Panc1 (cell line): ENCODE measurements around the gene EHBP1. TPM values are rescaled to one million over a fixed set of nuclear protein-coding genes. Genes with fewer than 3 reads are reported as not detected.

ENCODE experiments used
- ATAC-seq: fragments of 200-7000 bp; cut with Tn5 transposase; 2 replicates; pipeline ENCODE4 v1.9.1; 2020; ENCODE audit warnings: mild to moderate bottlenecking, moderate library complexity
- BruUV-seq: library from RNA; stranded (reverse); fragments of 400-500 nt; replicated peaks from 2 replicates; lab custom pipeline; 2021; lab: Mats Ljungman, UMichigan
- CTCF ChIA-PET: fragments of 300-600 bp; sonication (Branson Sonifier 250); formaldehyde crosslinking; loops from one replicate; lab custom pipeline; 2022; ENCODE audit warnings: antibody characterized with exemption; lab: Charles Lee
- POLR2A ChIA-PET: fragments of 300-600 bp; sonication (Branson Sonifier 250); formaldehyde crosslinking; loops from one replicate; lab custom pipeline; 2022; ENCODE audit warnings: antibody characterized with exemption; lab: Charles Lee
- DNase-seq: peaks from one replicate; pipeline ENCODE4 v3.0.0-alpha.2; 2010; ENCODE audit warnings: low read depth, low spot score
- H3K27ac ChIP-seq: 2 replicates; pipeline ENCODE4 v1.5.1; 2011; ENCODE audit warnings: mild to moderate bottlenecking, low read length, inconsistent platforms
- H3K27me3 ChIP-seq: fragments of 200-500 bp; sonication (Bioruptor generic); 2 replicates; pipeline ENCODE4 v1.6.0; 2014; ENCODE audit warnings: low read length, inconsistent platforms; ENCODE audit not compliant: control insufficient read depth, insufficient read depth
- H3K36me3 ChIP-seq: fragments of 200-500 bp; sonication (Bioruptor generic); 2 replicates; pipeline ENCODE4 v1.5.1; 2014; ENCODE audit warnings: inconsistent platforms, mild to moderate bottlenecking, low read length, moderate library complexity; ENCODE audit not compliant: control insufficient read depth, insufficient read depth
- H3K4me1 ChIP-seq: 2 replicates; pipeline ENCODE4 v1.5.1; 2011; ENCODE audit warnings: inconsistent platforms, mild to moderate bottlenecking, low read length, moderate library complexity; ENCODE audit not compliant: control insufficient read depth, insufficient read depth
- H3K4me3 ChIP-seq, 2 experiments: 2 replicates each; pipeline ENCODE4 v1.5.1; 2011 to 2012; ENCODE audit warnings: low read depth in 2 of 2, low read length in 2 of 2, mild to moderate bottlenecking in 2 of 2, inconsistent platforms in 1 of 2, moderate library complexity in 1 of 2
- H3K9me3 ChIP-seq: fragments of 200-500 bp; sonication (Bioruptor generic); 2 replicates; pipeline ENCODE4 v1.5.1; 2014; ENCODE audit warnings: low read depth, mild to moderate bottlenecking, inconsistent platforms, low read length, moderate library complexity; ENCODE audit not compliant: control insufficient read depth, insufficient read depth
- POLR2AphosphoS5 ChIP-seq: IDR thresholded peaks from 2 replicates; pipeline ENCODE4 v1.6.1; 2012; ENCODE audit warnings: mild to moderate bottlenecking, low read depth, low read length, moderate library complexity
- SIN3A ChIP-seq: IDR thresholded peaks from 2 replicates; pipeline ENCODE4 v1.6.1; 2012; ENCODE audit warnings: low read depth, mild to moderate bottlenecking, low read length, moderate library complexity, borderline replicate concordance; ENCODE audit not compliant: insufficient read depth
- TCF7L2 ChIP-seq: IDR thresholded peaks from 2 replicates; pipeline ENCODE4 v1.6.1; 2011; ENCODE audit warnings: mild to moderate bottlenecking, low read depth, low read length, inconsistent platforms
- in situ Hi-C: cut with HindIII; loops from 2 replicates; pipeline ENCODE4 v1.10.0; 2016; ENCODE audit warnings: low sequenced_read_pairs, low pct_unique_long_range_greater_than_20kb
- intact Hi-C: fragments of 100-400 bp; cut with micrococcal nuclease; formaldehyde crosslinking; loops from one replicate; pipeline ENCODE4 v1.10.0; 2022; ENCODE audit not compliant: unreplicated experiment
- total RNA-seq: library from RNA; stranded (reverse); gene quantifications from one replicate; pipeline ENCODE4 v1.2.1, GENCODE V29; 2021; ENCODE audit not compliant: unreplicated experiment
- TF ChIP-seq, protein P1 (sequence below): fragments of 450-650 bp; IDR thresholded peaks from 2 replicates; pipeline ENCODE4 v1.5.1; 2017; ENCODE audit warnings: mild to moderate bottlenecking
- TF ChIP-seq, protein P2 (sequence below), 2 experiments: IDR thresholded peaks; 2 replicates each; pipeline ENCODE4 v1.6.1; 2011 to 2012; ENCODE audit warnings: low read depth in 2 of 2, control low read depth in 1 of 2, low read length in 1 of 2, mild to moderate bottlenecking in 1 of 2, moderate library complexity in 1 of 2; ENCODE audit not compliant: insufficient read depth in 1 of 2

EHBP1 gene
- total RNA-seq, 1 experiment from 2014 or later, result 46.1 TPM

DNA sequence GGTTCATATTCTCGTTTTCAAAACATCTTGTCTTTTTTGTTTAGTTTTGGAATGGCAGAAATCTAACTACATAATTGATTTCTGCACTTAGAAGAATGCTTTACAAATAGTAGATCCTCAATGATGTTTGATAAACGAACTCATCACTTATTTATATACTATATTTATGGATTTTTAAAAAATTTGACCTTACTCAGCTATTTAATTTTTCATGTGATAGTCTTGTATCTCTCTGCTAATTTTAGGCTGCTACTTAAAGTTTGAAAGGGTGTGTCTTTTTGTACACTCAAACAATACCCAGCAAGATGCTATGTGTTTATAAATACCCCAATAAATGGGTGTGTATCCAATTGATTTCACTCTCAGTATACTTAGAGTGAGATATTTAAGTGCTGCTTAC lies 86.9 kb downstream of the EHBP1 start:
- intact Hi-C loops (no loop called here), in situ Hi-C loops (no loop called here)
- CTCF ChIA-PET, result no interaction called here
- no peak for ATAC-seq
- peaks cover 15% of the 10 kb centered on the region; the same call in 1 of the 2 replicates for H3K4me1 ChIP-seq
- no TSS peak for BruUV-seq
- DNase-seq, result no peak
- POLR2A ChIA-PET, result no interaction called here
- no peak overlapping the region for H3K27ac ChIP-seq
- no peaks in the 10 kb centered on the region for H3K36me3 ChIP-seq
- H3K9me3 ChIP-seq, result no peaks in the 10 kb centered on the region
- TF ChIP-seq, protein P1, sequence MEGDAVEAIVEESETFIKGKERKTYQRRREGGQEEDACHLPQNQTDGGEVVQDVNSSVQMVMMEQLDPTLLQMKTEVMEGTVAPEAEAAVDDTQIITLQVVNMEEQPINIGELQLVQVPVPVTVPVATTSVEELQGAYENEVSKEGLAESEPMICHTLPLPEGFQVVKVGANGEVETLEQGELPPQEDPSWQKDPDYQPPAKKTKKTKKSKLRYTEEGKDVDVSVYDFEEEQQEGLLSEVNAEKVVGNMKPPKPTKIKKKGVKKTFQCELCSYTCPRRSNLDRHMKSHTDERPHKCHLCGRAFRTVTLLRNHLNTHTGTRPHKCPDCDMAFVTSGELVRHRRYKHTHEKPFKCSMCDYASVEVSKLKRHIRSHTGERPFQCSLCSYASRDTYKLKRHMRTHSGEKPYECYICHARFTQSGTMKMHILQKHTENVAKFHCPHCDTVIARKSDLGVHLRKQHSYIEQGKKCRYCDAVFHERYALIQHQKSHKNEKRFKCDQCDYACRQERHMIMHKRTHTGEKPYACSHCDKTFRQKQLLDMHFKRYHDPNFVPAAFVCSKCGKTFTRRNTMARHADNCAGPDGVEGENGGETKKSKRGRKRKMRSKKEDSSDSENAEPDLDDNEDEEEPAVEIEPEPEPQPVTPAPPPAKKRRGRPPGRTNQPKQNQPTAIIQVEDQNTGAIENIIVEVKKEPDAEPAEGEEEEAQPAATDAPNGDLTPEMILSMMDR, result no peak
- TF ChIP-seq, protein P2, sequence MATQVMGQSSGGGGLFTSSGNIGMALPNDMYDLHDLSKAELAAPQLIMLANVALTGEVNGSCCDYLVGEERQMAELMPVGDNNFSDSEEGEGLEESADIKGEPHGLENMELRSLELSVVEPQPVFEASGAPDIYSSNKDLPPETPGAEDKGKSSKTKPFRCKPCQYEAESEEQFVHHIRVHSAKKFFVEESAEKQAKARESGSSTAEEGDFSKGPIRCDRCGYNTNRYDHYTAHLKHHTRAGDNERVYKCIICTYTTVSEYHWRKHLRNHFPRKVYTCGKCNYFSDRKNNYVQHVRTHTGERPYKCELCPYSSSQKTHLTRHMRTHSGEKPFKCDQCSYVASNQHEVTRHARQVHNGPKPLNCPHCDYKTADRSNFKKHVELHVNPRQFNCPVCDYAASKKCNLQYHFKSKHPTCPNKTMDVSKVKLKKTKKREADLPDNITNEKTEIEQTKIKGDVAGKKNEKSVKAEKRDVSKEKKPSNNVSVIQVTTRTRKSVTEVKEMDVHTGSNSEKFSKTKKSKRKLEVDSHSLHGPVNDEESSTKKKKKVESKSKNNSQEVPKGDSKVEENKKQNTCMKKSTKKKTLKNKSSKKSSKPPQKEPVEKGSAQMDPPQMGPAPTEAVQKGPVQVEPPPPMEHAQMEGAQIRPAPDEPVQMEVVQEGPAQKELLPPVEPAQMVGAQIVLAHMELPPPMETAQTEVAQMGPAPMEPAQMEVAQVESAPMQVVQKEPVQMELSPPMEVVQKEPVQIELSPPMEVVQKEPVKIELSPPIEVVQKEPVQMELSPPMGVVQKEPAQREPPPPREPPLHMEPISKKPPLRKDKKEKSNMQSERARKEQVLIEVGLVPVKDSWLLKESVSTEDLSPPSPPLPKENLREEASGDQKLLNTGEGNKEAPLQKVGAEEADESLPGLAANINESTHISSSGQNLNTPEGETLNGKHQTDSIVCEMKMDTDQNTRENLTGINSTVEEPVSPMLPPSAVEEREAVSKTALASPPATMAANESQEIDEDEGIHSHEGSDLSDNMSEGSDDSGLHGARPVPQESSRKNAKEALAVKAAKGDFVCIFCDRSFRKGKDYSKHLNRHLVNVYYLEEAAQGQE (IDR thresholded peaks at IDR 0.05; ENCODE audit: insufficient read depth in 1 of 2, low read depth in 2 of 2, low read length in 1 of 2), result no peak
- no peak for TF ChIP-seq SIN3A
- no peak overlapping the region for H3K4me3 ChIP-seq
- H3K27me3 ChIP-seq, result no peaks in the 10 kb centered on the region

DNA sequence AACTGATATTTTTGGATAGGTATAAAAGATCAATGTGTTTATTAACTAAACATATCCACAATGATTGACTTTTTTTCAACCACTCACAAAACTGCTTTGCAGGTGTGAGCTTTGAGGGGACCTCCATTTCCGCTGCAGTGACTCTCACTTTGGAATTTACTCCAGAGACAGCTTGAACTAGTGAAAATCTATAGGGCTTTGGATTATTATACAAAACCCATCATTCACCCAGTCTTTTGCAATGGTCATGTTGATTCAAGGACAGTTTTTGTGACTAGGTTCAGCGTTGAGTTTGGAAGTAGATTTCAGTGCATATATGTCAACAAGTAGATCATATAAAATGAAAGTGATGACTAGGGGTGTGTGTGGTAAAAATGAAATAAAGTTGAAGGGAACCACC lies 87.7 kb downstream of the EHBP1 start:
- H3K27ac ChIP-seq, result no peak overlapping the region
- H3K4me3 ChIP-seq, result no peak overlapping the region
- no peaks in the 10 kb centered on the region for H3K36me3 ChIP-seq
- intact Hi-C loops (no loop called here), in situ Hi-C loops (no loop called here)
- no peaks in the 10 kb centered on the region for H3K27me3 ChIP-seq
- CTCF ChIA-PET, result no interaction called here
- DNase-seq (no peak), ATAC-seq (no peak)
- no TSS peak for BruUV-seq
- H3K4me1 ChIP-seq, result peaks cover 15% of the 10 kb centered on the region; the same call in 1 of the 2 replicates
- H3K9me3 ChIP-seq, result no peaks in the 10 kb centered on the region
- TF ChIP-seq SIN3A (no peak), TCF7L2 (no peak), POLR2AphosphoS5 (no peak)
- TF ChIP-seq, protein P2 (IDR thresholded peaks at IDR 0.05; ENCODE audit: insufficient read depth in 1 of 2, low read depth in 2 of 2, low read length in 1 of 2), result no peak
- TF ChIP-seq, protein P1, result no peak
- POLR2A ChIA-PET, result no interaction called here
